Liver (tissue), 3 donors: ENCODE data around the gene CYP26C1.

Experiments used
- CTCF ChIP-seq: fragments of 150-350 bp; IDR thresholded peaks from 2 replicates; pipeline ENCODE4 v1.5.1; 2017; ENCODE audit warnings: improper control_type of control experiment, low read depth, low read length; ENCODE audit not compliant: missing input control
- FOXA1 ChIP-seq: IDR thresholded peaks from 2 replicates; pipeline ENCODE4 v1.6.1; 2016; ENCODE audit warnings: antibody characterized with exemption
- GABPA ChIP-seq, 2 donors: IDR thresholded peaks in 1 of 2; conservative IDR thresholded peaks in 1 of 2; 2 replicates each; pipeline ENCODE4 v1.6.1; 2016; ENCODE audit warnings: antibody characterized with exemption in 2 of 2, mild to moderate bottlenecking in 1 of 2, moderate library complexity in 1 of 2
- JUND ChIP-seq, 2 donors: IDR thresholded peaks; 2 replicates each; pipeline ENCODE4 v1.6.1; 2016; ENCODE audit warnings: antibody characterized with exemption in 2 of 2
- NR2F2 ChIP-seq: IDR thresholded peaks from 2 replicates; pipeline ENCODE4 v1.6.1; 2016; ENCODE audit warnings: antibody characterized with exemption
- REST ChIP-seq: IDR thresholded peaks from 2 replicates; pipeline ENCODE4 v1.6.1; 2016; ENCODE audit warnings: antibody characterized with exemption, mild to moderate bottlenecking
- RXRA ChIP-seq, 2 donors: IDR thresholded peaks; 2 replicates each; pipeline ENCODE4 v1.6.1; 2017 to 2018; ENCODE audit warnings: antibody characterized with exemption in 2 of 2, mild to moderate bottlenecking in 1 of 2
- SP1 ChIP-seq: IDR thresholded peaks from 2 replicates; pipeline ENCODE4 v1.6.1; 2018; ENCODE audit warnings: antibody characterized with exemption, mild to moderate bottlenecking
- TAF1 ChIP-seq: conservative IDR thresholded peaks from 2 replicates; pipeline ENCODE4 v1.6.1; 2016; ENCODE audit warnings: antibody characterized with exemption, mild to moderate bottlenecking
- YY1 ChIP-seq: IDR thresholded peaks from 2 replicates; pipeline ENCODE4 v1.6.1; 2016; ENCODE audit warnings: antibody characterized with exemption, mild to moderate bottlenecking
- TF ChIP-seq, protein P1 (sequence below): IDR thresholded peaks from 2 replicates; pipeline ENCODE4 v1.6.1; 2016; ENCODE audit warnings: antibody characterized with exemption
- TF ChIP-seq, protein P2 (sequence below): IDR thresholded peaks from 2 replicates; pipeline ENCODE4 v1.6.1; 2016; ENCODE audit warnings: antibody characterized with exemption
- TF ChIP-seq, protein P3 (sequence below): IDR thresholded peaks from 2 replicates; pipeline ENCODE4 v1.6.1; 2016; ENCODE audit warnings: antibody characterized with exemption
- donor health status: healthy.
- donor health status: healthy.

GRCh38 chr10:93081834-93082233, 21.2 kb downstream of the CYP26C1 start:
- TF ChIP-seq SP1 (no peak), RXRA (IDR thresholded peaks at IDR 0.05) (no peak), CTCF (no peak), YY1 (no peak), REST (no peak), GABPA (IDR thresholded peaks at IDR 0.05 in 1 of 2, conservative IDR thresholded peaks at IDR 0.05 in 1 of 2) (no peak), JUND (IDR thresholded peaks at IDR 0.05) (no peak), NR2F2 (no peak), TAF1 (no peak), FOXA1 (no peak)
- TF ChIP-seq, protein P1, sequence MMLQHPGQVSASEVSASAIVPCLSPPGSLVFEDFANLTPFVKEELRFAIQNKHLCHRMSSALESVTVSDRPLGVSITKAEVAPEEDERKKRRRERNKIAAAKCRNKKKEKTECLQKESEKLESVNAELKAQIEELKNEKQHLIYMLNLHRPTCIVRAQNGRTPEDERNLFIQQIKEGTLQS, result no peak
- TF ChIP-seq, protein P2, sequence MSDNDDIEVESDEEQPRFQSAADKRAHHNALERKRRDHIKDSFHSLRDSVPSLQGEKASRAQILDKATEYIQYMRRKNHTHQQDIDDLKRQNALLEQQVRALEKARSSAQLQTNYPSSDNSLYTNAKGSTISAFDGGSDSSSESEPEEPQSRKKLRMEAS, result no peak
- TF ChIP-seq, protein P3, sequence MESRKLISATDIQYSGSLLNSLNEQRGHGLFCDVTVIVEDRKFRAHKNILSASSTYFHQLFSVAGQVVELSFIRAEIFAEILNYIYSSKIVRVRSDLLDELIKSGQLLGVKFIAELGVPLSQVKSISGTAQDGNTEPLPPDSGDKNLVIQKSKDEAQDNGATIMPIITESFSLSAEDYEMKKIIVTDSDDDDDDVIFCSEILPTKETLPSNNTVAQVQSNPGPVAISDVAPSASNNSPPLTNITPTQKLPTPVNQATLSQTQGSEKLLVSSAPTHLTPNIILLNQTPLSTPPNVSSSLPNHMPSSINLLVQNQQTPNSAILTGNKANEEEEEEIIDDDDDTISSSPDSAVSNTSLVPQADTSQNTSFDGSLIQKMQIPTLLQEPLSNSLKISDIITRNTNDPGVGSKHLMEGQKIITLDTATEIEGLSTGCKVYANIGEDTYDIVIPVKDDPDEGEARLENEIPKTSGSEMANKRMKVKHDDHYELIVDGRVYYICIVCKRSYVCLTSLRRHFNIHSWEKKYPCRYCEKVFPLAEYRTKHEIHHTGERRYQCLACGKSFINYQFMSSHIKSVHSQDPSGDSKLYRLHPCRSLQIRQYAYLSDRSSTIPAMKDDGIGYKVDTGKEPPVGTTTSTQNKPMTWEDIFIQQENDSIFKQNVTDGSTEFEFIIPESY, result no peak
